IPS-NIHi11 (cell line): ENCODE data around the gene ASPM.

ENCODE experiments used
- DNase-seq: peaks from one replicate; pipeline ENCODE4 v3.0.0; 2012; ENCODE audit warnings: mixed read lengths, low spot score

Gene ASPM

GRCh38 chr1:197146101-197147095 lies at the start of gene ASPM:
Gene ASPM, minus strand, starts transcription at chr1:197146669. Its CDS starts 232 bp downstream, at chr1:197146437.
- peak; percentile 92 for DNase-seq

GRCh38 chr1:197195100-197195499 lies 48.6 kb upstream of the ASPM start:
- DNase-seq, result no peak

- no peak for DNase-seq
These were observed 37.7 kb upstream of the ASPM start for GRCh38 chr1:197184190-197184589.

- no peak for DNase-seq
These were observed 36.8 kb upstream of the ASPM start for GRCh38 chr1:197183195-197183748.

- no peak for DNase-seq
These were observed 36.2 kb upstream of the ASPM start for GRCh38 chr1:197182716-197183115.

- DNase-seq, result no peak
These were observed 35.5 kb upstream of the ASPM start for GRCh38 chr1:197181982-197182381.

GRCh38 chr1:197180252-197180878 lies 33.9 kb upstream of the ASPM start:
- peak; percentile 35 for DNase-seq

GRCh38 chr1:197178998-197179397 lies 32.5 kb upstream of the ASPM start:
- DNase-seq, result no peak

GRCh38 chr1:197174818-197175217 lies 28.3 kb upstream of the ASPM start:
- no peak for DNase-seq

- no peak for DNase-seq
These were observed 27.4 kb upstream of the ASPM start for GRCh38 chr1:197173571-197174507.

- no peak for DNase-seq
These were observed 25.1 kb upstream of the ASPM start for GRCh38 chr1:197171531-197171930.

- DNase-seq, result no peak
These were observed 24.1 kb upstream of the ASPM start for GRCh38 chr1:197170538-197170937.

- DNase-seq, result no peak
These were observed 13.0 kb upstream of the ASPM start for GRCh38 chr1:197159461-197159860.

- no peak for DNase-seq
These were observed 10.2 kb upstream of the ASPM start for GRCh38 chr1:197156692-197157091.

GRCh38 chr1:197152662-197153061 lies 6.2 kb upstream of the ASPM start:
- DNase-seq, result no peak

- no peak for DNase-seq
These were observed 4.7 kb upstream of the ASPM start for GRCh38 chr1:197151185-197151584.

- no peak for DNase-seq
These were observed 4.0 kb upstream of the ASPM start for GRCh38 chr1:197150336-197151005.

GRCh38 chr1:197149340-197149739 lies 2.9 kb upstream of the ASPM start:
- DNase-seq, result no peak

GRCh38 chr1:197145446-197146024 lies 934 bp downstream of the ASPM start:
- DNase-seq, result no peak

GRCh38 chr1:197144570-197145325 lies 1.7 kb downstream of the ASPM start:
- no peak for DNase-seq
